ENCODE results near the gene ANKMY2. TPM values are rescaled to one million over a fixed set of nuclear protein-coding genes. Genes with fewer than 3 reads are reported as not detected.

The ANKMY2 gene
- total RNA-seq, 1 experiment from 2014 or later = 34.5 TPM

GRCh38 chr7:16644157-16644556 lies 1.4 kb downstream of the ANKMY2 start:
- DNase-seq = no peak
- intact Hi-C loops (cut with micrococcal nuclease; ENCODE audit: unreplicated experiment) = no loop called here
- Histone ChIP-seq H3K9me3 (no peaks in the 10 kb centered on the region), H3K4me1 (peaks cover 21% of the 10 kb centered on the region), H3K36me3 (ENCODE audit: control insufficient read depth, insufficient read depth, low read length) (no peaks in the 10 kb centered on the region), H3K27me3 (replicated peaks; ENCODE audit: control insufficient read depth, insufficient read depth, low read length) (no peaks in the 10 kb centered on the region), H3K4me3 (ENCODE audit: low read depth, low read length) (peak overlapping the region; percentile 69)
- Mint-ChIP-seq H3K36me3 (ENCODE audit: insufficient read depth, unreplicated experiment) (peaks cover 43% of the 10 kb centered on the region), H3K27ac (ENCODE audit: unreplicated experiment) (peak overlapping the region; percentile 93), H3K9me3 (ENCODE audit: unreplicated experiment) (no peaks in the 10 kb centered on the region), H3K4me1 (ENCODE audit: low read depth, unreplicated experiment) (peaks cover 37% of the 10 kb centered on the region), H3K4me3 (ENCODE audit: unreplicated experiment) (peak overlapping the region; percentile 98), H3K27me3 (ENCODE audit: insufficient read depth, unreplicated experiment) (no peaks in the 10 kb centered on the region)
- no TSS peak for BruUV-seq (replicated peaks)
- TF ChIP-seq CTCF (IDR thresholded peaks at IDR 0.05; ENCODE audit: insufficient read depth in 1 of 2, low read depth in 1 of 2, low read length in 1 of 2, severe bottlenecking in 1 of 2, unreplicated experiment in 1 of 2) = no peak
- POLR2A ChIA-PET = no interaction called here
- CTCF ChIA-PET = no interaction called here

DNA sequence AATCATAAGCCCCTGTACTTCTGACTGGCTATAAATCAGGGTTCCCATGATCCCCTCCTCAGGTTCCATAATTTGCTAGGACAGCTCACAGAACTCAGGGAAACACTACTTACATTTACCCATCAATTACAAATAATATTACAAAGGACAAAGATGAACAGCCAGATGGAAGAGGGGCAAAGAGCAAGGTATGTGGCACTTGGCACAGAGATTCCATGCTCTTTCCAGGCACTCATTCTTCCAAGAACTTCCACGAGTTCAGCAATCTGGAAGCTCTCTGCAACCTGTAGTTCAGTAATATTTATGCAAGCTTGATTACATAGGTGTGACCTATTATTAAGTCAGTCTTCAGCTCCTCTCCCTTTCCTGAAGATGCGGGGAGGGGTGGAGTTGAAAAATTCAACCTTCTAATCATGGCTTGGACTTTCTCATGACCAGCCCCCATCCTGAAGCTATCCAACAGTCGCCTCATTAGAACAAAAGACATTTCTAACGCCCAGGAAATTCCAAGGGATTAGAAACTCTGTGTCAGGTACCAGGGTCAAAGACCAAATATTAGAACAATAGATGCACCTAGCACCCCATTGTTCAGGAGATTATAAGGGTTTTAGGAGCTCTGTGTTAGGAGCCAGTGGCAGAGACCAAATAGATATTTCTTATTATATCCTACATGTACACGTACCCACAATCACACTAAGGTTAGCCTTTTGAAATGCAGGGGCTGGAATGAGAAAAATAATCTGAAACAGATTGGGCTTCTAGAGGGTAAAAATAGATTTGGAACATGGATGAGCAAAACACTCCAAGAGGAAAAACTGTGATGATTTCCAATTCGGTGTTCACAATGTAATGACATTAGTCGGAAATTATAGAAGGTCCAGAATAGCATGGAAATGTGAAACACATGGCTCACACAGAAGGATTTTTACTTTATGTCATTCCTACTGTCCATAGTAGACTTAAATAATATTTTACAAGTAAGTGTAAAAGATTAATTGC lies 7.0 kb downstream of the ANKMY2 start:
- Histone ChIP-seq H3K36me3 (ENCODE audit: control insufficient read depth, insufficient read depth, low read length) (no peaks in the 10 kb centered on the region; the same call in 1 of the 2 replicates), H3K4me1 (peaks cover 25% of the 10 kb centered on the region), H3K27me3 (replicated peaks; ENCODE audit: control insufficient read depth, insufficient read depth, low read length) (no peaks in the 10 kb centered on the region), H3K9me3 (no peaks in the 10 kb centered on the region), H3K4me3 (ENCODE audit: low read depth, low read length) (no peak overlapping the region)
- BruUV-seq (replicated peaks) = no TSS peak
- peak overlapping the region; percentile 25 for H3K27ac Mint-ChIP-seq (ENCODE audit: unreplicated experiment)
- H3K27me3 Mint-ChIP-seq (ENCODE audit: insufficient read depth, unreplicated experiment) = no peaks in the 10 kb centered on the region
- intact Hi-C loops (cut with micrococcal nuclease; ENCODE audit: unreplicated experiment) = no loop called here
- no peak for TF ChIP-seq CTCF (IDR thresholded peaks at IDR 0.05; ENCODE audit: insufficient read depth in 1 of 2, low read depth in 1 of 2, low read length in 1 of 2, severe bottlenecking in 1 of 2, unreplicated experiment in 1 of 2)
- no peak overlapping the region for H3K4me3 Mint-ChIP-seq (ENCODE audit: unreplicated experiment)
- POLR2A ChIA-PET = interaction anchor here (1.3 kb wide), 1 partner anchor 29 kb away, joined by 4 read pairs; no protein-coding TSS in a partner anchor
- CTCF ChIA-PET = no interaction called here
- H3K9me3 Mint-ChIP-seq (ENCODE audit: unreplicated experiment) = no peaks in the 10 kb centered on the region
- peaks cover 37% of the 10 kb centered on the region for H3K4me1 Mint-ChIP-seq (ENCODE audit: low read depth, unreplicated experiment)
- peaks cover 43% of the 10 kb centered on the region for H3K36me3 Mint-ChIP-seq (ENCODE audit: insufficient read depth, unreplicated experiment)
- no peak for DNase-seq

- H3K36me3 ChIP-seq (ENCODE audit: control insufficient read depth, insufficient read depth, low read length) = no peaks in the 10 kb centered on the region; the same call in 1 of the 2 replicates
- no peak for DNase-seq
- no peaks in the 10 kb centered on the region for H3K9me3 ChIP-seq
- peaks cover 25% of the 10 kb centered on the region for H3K4me1 ChIP-seq
- intact Hi-C loops (cut with micrococcal nuclease; ENCODE audit: unreplicated experiment) = no loop called here
- H3K4me3 Mint-ChIP-seq (ENCODE audit: unreplicated experiment) = no peak overlapping the region
- no peaks in the 10 kb centered on the region for H3K9me3 Mint-ChIP-seq (ENCODE audit: unreplicated experiment)
- no peak overlapping the region for H3K27ac Mint-ChIP-seq (ENCODE audit: unreplicated experiment)
- H3K36me3 Mint-ChIP-seq (ENCODE audit: insufficient read depth, unreplicated experiment) = peaks cover 33% of the 10 kb centered on the region
- ChIA-PET CTCF (no interaction called here), POLR2A (no interaction called here)
- no TSS peak for BruUV-seq (replicated peaks)
- H3K4me3 ChIP-seq (ENCODE audit: low read depth, low read length) = no peak overlapping the region
- no peaks in the 10 kb centered on the region for H3K27me3 Mint-ChIP-seq (ENCODE audit: insufficient read depth, unreplicated experiment)
- H3K27me3 ChIP-seq (replicated peaks; ENCODE audit: control insufficient read depth, insufficient read depth, low read length) = no peaks in the 10 kb centered on the region
- TF ChIP-seq CTCF (IDR thresholded peaks at IDR 0.05; ENCODE audit: insufficient read depth in 1 of 2, low read depth in 1 of 2, low read length in 1 of 2, severe bottlenecking in 1 of 2, unreplicated experiment in 1 of 2) = no peak
- peaks cover 27% of the 10 kb centered on the region for H3K4me1 Mint-ChIP-seq (ENCODE audit: low read depth, unreplicated experiment)
Measured at GRCh38 chr7:16637379-16637778, 8.2 kb downstream of the ANKMY2 start.
